ENCODE data around the gene GDI1. TPM values are rescaled to one million over a fixed set of nuclear protein-coding genes. Genes with fewer than 3 reads are reported as not detected.
A peak's percentile ranks its signal among the peaks of the same experiment; 100 is the strongest.

The GDI1 gene
- total and polyA plus RNA-seq, 9 of the 15 experiments (the other 6 are each of a cell fraction or from before 2014, with no cell fraction given), result 0.97 to 82.6 (median 37.5) TPM

GRCh38 chrX:154484255-154485149 is 47.5 kb downstream of the GDI1 start (continued):
- TF ChIP-seq ZNF639 (CRISPR knock-in tag; conservative IDR thresholded peaks at IDR 0.05 in 1 of 2, IDR thresholded peaks at IDR 0.05 in 1 of 2) (no peak), TCF3 (CRISPR knock-in tag; IDR thresholded peaks at IDR 0.05) (no peak; the same call in 1 of the 2 replicates), ZMIZ1 (IDR thresholded peaks at IDR 0.05; ENCODE audit: low read depth in 2 of 2, low read length in 2 of 2) (no peak), ZNF644 (tag; IDR thresholded peaks at IDR 0.05; ENCODE audit: low read depth) (no peak; the same call in 1 of the 2 replicates), HOXB6 (CRISPR knock-in tag; IDR thresholded peaks at IDR 0.05; ENCODE audit: borderline replicate concordance) (no peak), ZNF133 (CRISPR knock-in tag; IDR thresholded peaks at IDR 0.05) (no peak), GTF2B (IDR thresholded peaks at IDR 0.05; ENCODE audit: extremely low read depth, insufficient read length) (no peak), REST (IDR thresholded peaks at IDR 0.05; ENCODE audit: borderline replicate concordance) (no peak), REST (CRISPR knock-in tag; IDR thresholded peaks at IDR 0.05; ENCODE audit: low read depth) (no peak), JUND (IDR thresholded peaks at IDR 0.05; ENCODE audit: borderline replicate concordance, low read depth, low read length) (peak; percentile 89), JUND (tag; IDR thresholded peaks at IDR 0.05; ENCODE audit: borderline replicate concordance, low read depth, low read length) (peak; percentile 88; the same call in 1 of the 3 replicates), ZNF3 (CRISPR knock-in tag; IDR thresholded peaks at IDR 0.05) (no peak)
